HG03565 (cell line): ENCODE results near the gene NPHP4.

Source experiments
- ATAC-seq: cut with Tn5 transposase; IDR thresholded peaks from one replicate; pipeline ENCODE4 v1.9.1; 2021; ENCODE audit warnings: mild to moderate bottlenecking, moderate library complexity; ENCODE audit not compliant: unreplicated experiment

The NPHP4 gene

DNA sequence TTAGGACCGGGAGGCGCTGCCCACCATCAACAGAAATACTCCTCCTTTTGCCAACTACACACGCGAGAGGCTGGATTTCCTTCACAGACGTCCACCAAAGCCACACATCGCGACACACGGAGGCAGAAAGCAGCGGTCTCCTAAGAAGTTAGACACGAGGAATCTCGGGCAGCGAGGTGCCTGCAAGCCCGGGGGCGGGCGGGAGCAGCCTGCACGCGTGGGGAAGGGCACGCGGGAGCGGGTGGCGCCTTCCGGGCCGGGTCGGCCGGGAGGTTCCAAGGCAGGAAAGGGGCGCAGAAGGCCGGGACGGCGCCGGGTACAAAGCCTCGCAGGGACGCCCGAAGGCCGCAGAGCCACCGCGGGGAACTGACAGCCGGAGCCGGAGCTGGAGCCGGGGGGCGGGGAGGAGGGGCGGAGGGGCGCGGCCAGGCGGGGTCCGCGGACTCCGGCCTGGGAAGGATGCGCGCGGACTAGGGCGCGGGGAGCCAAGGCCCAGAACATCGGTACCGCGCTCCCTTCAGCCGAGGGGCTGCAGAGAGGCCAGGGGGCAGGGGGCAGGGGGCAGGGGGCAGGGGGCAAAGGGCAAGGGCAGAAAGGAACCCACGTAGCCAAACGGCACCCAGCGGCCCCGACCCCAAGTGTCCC, 722 bp downstream of the NPHP4 start:
- ATAC-seq = no peak

DNA sequence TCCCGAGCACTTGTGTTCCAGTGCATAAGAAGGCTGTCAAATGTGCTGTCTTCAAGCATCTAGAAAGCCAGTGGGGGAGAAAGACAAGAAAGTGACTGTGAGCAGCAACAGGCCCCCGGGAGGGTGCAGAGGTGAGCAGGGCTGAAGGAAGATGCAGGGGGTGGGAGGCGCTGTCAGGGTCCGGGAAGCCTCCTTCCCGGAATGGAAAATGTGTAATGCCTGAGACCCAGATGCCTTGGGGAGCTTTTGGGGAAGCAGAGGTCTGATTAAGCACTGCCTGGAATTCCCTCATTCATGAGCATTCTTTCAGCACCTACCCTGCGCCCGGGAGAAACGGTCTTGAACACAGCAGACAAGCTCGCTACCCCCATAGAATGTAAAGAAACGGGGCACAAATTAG, 1.3 kb downstream of the NPHP4 start:
- ATAC-seq = no peak

DNA sequence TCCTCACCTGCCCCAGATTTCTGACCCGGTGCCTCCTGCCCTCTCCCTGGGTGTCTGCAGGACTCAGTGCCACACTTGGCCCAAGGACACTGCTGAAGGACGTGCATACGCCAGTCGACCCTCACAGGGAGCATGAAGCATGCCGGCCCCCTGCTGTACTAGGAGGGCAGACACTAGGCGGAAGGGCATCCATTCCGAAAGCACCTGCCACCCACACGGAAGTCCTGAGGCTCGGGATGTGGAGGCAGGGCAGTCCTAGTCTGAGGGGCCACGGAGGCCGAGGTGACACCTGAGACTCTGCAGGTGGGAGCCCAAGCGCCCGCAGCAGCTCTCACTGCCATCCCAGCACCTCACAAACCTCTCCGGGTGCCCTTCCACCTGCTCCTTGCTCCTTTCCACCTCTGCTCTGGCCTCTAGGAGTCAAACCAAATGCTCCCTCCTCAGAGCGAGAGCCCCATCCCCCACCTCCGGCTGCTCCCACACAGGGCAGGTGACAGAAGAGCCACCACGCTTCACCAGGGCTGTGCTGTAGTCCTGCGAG, 2.4 kb downstream of the NPHP4 start:
- ATAC-seq = no peak

DNA sequence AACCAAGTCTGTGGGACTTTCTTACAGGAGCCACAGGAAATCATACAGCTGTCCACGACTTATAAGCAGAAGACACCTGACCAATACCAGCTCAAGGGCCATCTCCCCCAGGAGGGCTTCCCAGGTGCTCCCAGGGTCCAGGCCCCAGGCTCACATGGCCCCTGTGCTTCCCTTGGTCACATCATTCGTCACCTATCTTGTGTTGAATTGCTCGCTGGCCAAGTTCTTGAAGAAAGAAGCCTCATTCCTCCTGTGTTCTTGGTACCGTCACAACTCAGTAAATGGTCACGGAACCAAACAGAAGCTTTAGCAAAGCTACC, 3.0 kb downstream of the NPHP4 start:
- ATAC-seq = no peak

- no peak for ATAC-seq
These were observed 3.5 kb downstream of the NPHP4 start for GRCh38 chr1:5988596-5989285.

- no peak for ATAC-seq
These were observed 6.2 kb downstream of the NPHP4 start for GRCh38 chr1:5986018-5986417.

DNA sequence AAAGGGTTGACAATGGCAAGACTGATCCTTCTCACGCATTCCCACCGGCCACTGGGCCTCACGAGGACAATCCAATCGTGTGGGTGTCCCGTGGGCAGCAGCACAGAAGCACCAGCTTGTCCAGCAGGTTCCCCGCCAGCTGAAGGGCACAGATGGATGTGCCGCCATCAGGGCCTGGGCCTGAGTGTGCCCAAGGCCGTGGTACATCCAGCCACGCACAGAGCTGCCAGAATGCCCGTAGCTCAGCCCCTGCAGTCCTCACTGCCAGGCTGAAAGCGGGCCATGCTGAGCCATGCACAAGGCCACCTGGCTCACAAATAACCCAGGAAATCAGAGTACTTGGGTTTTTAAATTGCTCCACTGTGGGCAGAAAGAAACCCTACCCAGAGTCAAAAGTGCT, 7.0 kb downstream of the NPHP4 start:
- ATAC-seq = no peak

DNA sequence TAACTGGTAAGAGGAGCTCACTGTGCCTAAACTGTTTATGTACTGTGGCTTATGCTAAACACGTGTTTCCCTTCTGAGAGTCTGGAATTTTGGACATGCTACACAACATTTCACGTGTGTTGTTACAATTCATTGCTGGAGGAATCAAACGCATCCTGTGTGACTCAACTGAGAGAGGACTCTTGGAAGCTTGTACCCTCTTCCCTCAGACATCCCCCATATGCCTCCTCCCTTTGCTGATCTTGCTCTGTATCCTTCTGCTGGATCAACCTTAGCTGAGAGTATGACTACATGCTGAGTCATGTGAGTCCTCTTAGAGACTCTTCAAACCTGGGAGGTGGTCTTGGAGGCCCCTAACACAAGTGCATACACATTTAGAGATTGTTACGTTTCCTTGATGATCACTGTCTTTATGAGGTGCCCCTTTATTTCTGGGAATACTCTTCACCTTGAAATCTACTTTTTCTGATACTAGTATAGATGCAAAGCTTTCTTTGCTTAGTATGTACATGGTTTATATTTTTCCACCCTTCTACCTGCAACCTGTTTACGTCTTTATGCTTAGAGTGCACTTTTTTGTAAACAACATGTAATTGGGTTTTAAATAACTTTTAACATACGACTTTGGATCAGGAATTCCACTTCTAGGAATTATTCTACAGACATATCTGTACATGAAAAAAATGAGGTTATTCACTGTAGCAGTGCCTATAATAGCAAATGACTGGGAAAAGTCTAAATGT, 8.7 kb downstream of the NPHP4 start:
- no peak for ATAC-seq

- no peak for ATAC-seq
These were observed 9.4 kb downstream of the NPHP4 start for GRCh38 chr1:5982868-5983267.

DNA sequence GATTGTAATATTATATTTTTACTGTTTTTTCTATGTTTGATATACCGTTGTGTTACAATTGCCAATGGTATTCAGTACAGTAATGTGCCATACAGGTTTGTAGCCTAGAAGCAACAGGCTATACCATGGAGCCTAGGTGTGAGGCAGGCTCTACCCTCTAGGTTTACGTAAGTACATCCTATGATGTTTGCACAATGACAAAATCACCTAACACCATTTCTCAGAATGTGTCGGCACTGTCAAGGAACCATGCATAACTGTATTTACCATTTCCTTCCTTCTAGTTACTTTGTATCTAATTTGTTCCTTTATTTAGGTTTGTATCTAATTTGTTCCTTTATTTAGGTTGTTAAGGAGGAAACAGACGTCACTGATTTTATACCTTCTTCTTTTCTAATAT, 9.9 kb downstream of the NPHP4 start:
- no peak for ATAC-seq

GRCh38 chr1:5981009-5981380, 11.2 kb downstream of the NPHP4 start:
- ATAC-seq = no peak

DNA sequence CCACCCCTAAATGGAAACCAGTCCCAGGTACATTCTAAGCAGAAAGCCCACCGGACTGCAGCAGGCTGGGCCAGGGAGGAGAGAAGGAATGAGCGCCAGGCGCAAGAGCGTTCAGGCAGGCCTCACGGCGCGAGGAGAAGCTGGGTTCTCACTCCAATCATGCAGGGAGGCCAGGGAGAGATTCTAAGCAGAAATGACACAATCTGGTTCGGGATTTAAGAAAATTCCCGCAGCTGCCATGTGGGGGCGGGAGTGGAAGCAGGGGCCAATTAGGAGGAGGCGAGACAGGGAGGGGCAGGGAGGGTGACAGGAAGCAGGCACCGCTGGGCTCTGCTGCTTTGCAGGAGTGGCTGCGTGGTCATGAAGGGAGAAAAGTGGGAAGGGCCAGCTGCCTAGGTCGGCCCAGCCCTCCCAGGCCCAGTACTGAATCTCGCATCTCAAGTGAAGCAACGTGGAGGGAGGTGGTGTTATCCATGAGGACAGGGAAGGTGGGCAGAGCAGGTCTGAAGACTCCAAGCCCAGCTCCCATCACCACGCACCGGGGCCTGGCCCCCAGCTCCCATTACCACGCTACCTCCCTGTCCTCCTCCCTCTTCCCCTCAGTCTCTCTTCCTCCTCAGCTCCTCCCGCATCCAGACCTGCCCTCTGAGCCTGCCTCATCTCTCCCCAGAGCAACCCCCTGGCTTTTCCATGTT, 11.8 kb downstream of the NPHP4 start:
- no peak for ATAC-seq

- ATAC-seq = no peak
These were observed 12.5 kb downstream of the NPHP4 start for GRCh38 chr1:5979536-5980313.

DNA sequence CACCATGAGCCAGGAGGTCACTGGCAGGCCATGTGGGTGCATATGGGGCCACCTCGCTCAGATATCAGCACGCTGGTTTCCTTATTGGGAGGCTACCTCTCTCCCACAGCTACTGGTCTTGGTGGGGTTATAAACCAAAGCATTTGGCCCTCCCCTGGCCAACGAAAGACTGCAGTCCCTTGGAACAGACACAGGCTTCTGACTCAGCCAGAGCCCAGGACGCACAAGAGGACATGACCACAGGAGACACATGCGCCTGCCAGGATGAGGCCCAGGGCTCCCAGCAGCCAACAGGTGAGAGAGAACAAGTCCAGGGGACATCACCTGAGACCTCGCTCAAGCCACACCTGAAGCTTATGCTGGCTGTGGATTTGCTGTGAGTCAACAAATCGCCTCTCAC, 13.8 kb downstream of the NPHP4 start:
- no peak for ATAC-seq

GRCh38 chr1:5977494-5978444, 14.5 kb downstream of the NPHP4 start:
- no peak for ATAC-seq

- ATAC-seq = no peak
These were observed 15.3 kb downstream of the NPHP4 start for GRCh38 chr1:5976726-5977493.

DNA sequence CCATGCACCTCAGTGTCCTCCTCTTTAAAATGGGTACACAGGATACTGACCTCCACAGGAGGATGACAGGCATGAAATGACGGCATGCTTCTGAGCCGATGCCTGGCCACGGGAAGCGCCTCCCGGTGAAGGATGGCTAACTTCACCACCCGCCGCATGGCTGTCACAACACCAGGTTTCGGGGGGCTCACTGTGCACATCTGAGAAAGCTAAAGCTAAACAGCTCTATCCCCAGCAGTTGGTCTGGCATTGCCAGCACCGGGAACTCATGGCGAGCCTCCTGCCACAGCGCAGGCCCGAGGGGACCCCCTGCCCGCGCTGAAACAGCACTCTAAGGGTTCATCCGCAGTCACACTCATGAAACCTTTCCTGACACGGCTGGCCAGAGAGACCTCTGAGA, 16.0 kb downstream of the NPHP4 start:
- no peak for ATAC-seq

GRCh38 chr1:5975133-5975880, 16.9 kb downstream of the NPHP4 start:
- no peak for ATAC-seq
